Panc1 (cell line): ENCODE measurements around the gene UGT1A9. TPM values are rescaled to one million over a fixed set of nuclear protein-coding genes. Genes with fewer than 3 reads are reported as not detected.
"Not testable (repeated sequence)": the region's sequence is repeated elsewhere in the genome, so short reads cannot be mapped to it uniquely, and the experiment has no call there.

Experiments
- ATAC-seq: fragments of 200-7000 bp; cut with Tn5 transposase; 2 replicates; pipeline ENCODE4 v1.9.1; 2020; ENCODE audit warnings: mild to moderate bottlenecking, moderate library complexity
- BruUV-seq: library from RNA; stranded (reverse); fragments of 400-500 nt; replicated peaks from 2 replicates; lab custom pipeline; 2021; lab: Mats Ljungman, UMichigan
- CTCF ChIA-PET: fragments of 300-600 bp; sonication (Branson Sonifier 250); formaldehyde crosslinking; loops from one replicate; lab custom pipeline; 2022; ENCODE audit warnings: antibody characterized with exemption; lab: Charles Lee
- POLR2A ChIA-PET: fragments of 300-600 bp; sonication (Branson Sonifier 250); formaldehyde crosslinking; loops from one replicate; lab custom pipeline; 2022; ENCODE audit warnings: antibody characterized with exemption; lab: Charles Lee
- DNase-seq: peaks from one replicate; pipeline ENCODE4 v3.0.0-alpha.2; 2010; ENCODE audit warnings: low read depth, low spot score
- H3K27ac ChIP-seq: 2 replicates; pipeline ENCODE4 v1.5.1; 2011; ENCODE audit warnings: mild to moderate bottlenecking, low read length, inconsistent platforms
- H3K27me3 ChIP-seq: fragments of 200-500 bp; sonication (Bioruptor generic); 2 replicates; pipeline ENCODE4 v1.6.0; 2014; ENCODE audit warnings: low read length, inconsistent platforms; ENCODE audit not compliant: control insufficient read depth, insufficient read depth
- H3K36me3 ChIP-seq: fragments of 200-500 bp; sonication (Bioruptor generic); 2 replicates; pipeline ENCODE4 v1.5.1; 2014; ENCODE audit warnings: inconsistent platforms, mild to moderate bottlenecking, low read length, moderate library complexity; ENCODE audit not compliant: control insufficient read depth, insufficient read depth
- H3K4me1 ChIP-seq: 2 replicates; pipeline ENCODE4 v1.5.1; 2011; ENCODE audit warnings: inconsistent platforms, mild to moderate bottlenecking, low read length, moderate library complexity; ENCODE audit not compliant: control insufficient read depth, insufficient read depth
- H3K4me3 ChIP-seq, 2 experiments: 2 replicates each; pipeline ENCODE4 v1.5.1; 2011 to 2012; ENCODE audit warnings: low read depth in 2 of 2, low read length in 2 of 2, mild to moderate bottlenecking in 2 of 2, inconsistent platforms in 1 of 2, moderate library complexity in 1 of 2
- H3K9me3 ChIP-seq: fragments of 200-500 bp; sonication (Bioruptor generic); 2 replicates; pipeline ENCODE4 v1.5.1; 2014; ENCODE audit warnings: low read depth, mild to moderate bottlenecking, inconsistent platforms, low read length, moderate library complexity; ENCODE audit not compliant: control insufficient read depth, insufficient read depth
- POLR2AphosphoS5 ChIP-seq: IDR thresholded peaks from 2 replicates; pipeline ENCODE4 v1.6.1; 2012; ENCODE audit warnings: mild to moderate bottlenecking, low read depth, low read length, moderate library complexity
- SIN3A ChIP-seq: IDR thresholded peaks from 2 replicates; pipeline ENCODE4 v1.6.1; 2012; ENCODE audit warnings: low read depth, mild to moderate bottlenecking, low read length, moderate library complexity, borderline replicate concordance; ENCODE audit not compliant: insufficient read depth
- TCF7L2 ChIP-seq: IDR thresholded peaks from 2 replicates; pipeline ENCODE4 v1.6.1; 2011; ENCODE audit warnings: mild to moderate bottlenecking, low read depth, low read length, inconsistent platforms
- in situ Hi-C: cut with HindIII; loops from 2 replicates; pipeline ENCODE4 v1.10.0; 2016; ENCODE audit warnings: low sequenced_read_pairs, low pct_unique_long_range_greater_than_20kb
- intact Hi-C: fragments of 100-400 bp; cut with micrococcal nuclease; formaldehyde crosslinking; loops from one replicate; pipeline ENCODE4 v1.10.0; 2022; ENCODE audit not compliant: unreplicated experiment
- total RNA-seq: library from RNA; stranded (reverse); gene quantifications from one replicate; pipeline ENCODE4 v1.2.1, GENCODE V29; 2021; ENCODE audit not compliant: unreplicated experiment
- TF ChIP-seq, protein P1 (sequence below): fragments of 450-650 bp; IDR thresholded peaks from 2 replicates; pipeline ENCODE4 v1.5.1; 2017; ENCODE audit warnings: mild to moderate bottlenecking
- TF ChIP-seq, protein P2 (sequence below), 2 experiments: IDR thresholded peaks; 2 replicates each; pipeline ENCODE4 v1.6.1; 2011 to 2012; ENCODE audit warnings: low read depth in 2 of 2, control low read depth in 1 of 2, low read length in 1 of 2, mild to moderate bottlenecking in 1 of 2, moderate library complexity in 1 of 2; ENCODE audit not compliant: insufficient read depth in 1 of 2

Gene UGT1A9
- total RNA-seq, 1 experiment from 2014 or later, result not detected

DNA sequence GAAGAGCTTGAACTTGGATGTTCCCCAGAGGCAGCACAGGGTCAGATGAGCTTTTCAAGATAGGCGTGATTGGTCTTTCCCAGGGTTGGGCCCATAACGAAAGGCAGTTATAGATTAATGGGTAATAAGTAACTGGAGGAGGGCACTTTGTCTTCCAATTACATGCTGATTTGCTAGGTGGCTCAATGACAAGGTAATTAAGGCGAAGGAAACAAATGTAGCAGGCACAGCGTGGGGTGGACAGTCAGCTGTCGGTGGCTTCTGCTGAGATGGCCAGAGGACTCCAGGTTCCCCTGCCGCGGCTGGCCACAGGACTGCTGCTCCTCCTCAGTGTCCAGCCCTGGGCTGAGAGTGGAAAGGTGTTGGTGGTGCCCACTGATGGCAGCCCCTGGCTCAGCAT, 46.9 kb downstream of the UGT1A9 start, which contains the start of gene UGT1A4:
UGT1A4 (plus strand) TSS at position 185 of the 400 bp plus-strand sequence; CDS start at position 270, 85 bp downstream.
- TF ChIP-seq POLR2AphosphoS5, result no peak
- TF ChIP-seq TCF7L2, result no peak
- TF ChIP-seq SIN3A, result no peak
- TF ChIP-seq, protein P1, sequence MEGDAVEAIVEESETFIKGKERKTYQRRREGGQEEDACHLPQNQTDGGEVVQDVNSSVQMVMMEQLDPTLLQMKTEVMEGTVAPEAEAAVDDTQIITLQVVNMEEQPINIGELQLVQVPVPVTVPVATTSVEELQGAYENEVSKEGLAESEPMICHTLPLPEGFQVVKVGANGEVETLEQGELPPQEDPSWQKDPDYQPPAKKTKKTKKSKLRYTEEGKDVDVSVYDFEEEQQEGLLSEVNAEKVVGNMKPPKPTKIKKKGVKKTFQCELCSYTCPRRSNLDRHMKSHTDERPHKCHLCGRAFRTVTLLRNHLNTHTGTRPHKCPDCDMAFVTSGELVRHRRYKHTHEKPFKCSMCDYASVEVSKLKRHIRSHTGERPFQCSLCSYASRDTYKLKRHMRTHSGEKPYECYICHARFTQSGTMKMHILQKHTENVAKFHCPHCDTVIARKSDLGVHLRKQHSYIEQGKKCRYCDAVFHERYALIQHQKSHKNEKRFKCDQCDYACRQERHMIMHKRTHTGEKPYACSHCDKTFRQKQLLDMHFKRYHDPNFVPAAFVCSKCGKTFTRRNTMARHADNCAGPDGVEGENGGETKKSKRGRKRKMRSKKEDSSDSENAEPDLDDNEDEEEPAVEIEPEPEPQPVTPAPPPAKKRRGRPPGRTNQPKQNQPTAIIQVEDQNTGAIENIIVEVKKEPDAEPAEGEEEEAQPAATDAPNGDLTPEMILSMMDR, result no peak
- TF ChIP-seq, protein P2, sequence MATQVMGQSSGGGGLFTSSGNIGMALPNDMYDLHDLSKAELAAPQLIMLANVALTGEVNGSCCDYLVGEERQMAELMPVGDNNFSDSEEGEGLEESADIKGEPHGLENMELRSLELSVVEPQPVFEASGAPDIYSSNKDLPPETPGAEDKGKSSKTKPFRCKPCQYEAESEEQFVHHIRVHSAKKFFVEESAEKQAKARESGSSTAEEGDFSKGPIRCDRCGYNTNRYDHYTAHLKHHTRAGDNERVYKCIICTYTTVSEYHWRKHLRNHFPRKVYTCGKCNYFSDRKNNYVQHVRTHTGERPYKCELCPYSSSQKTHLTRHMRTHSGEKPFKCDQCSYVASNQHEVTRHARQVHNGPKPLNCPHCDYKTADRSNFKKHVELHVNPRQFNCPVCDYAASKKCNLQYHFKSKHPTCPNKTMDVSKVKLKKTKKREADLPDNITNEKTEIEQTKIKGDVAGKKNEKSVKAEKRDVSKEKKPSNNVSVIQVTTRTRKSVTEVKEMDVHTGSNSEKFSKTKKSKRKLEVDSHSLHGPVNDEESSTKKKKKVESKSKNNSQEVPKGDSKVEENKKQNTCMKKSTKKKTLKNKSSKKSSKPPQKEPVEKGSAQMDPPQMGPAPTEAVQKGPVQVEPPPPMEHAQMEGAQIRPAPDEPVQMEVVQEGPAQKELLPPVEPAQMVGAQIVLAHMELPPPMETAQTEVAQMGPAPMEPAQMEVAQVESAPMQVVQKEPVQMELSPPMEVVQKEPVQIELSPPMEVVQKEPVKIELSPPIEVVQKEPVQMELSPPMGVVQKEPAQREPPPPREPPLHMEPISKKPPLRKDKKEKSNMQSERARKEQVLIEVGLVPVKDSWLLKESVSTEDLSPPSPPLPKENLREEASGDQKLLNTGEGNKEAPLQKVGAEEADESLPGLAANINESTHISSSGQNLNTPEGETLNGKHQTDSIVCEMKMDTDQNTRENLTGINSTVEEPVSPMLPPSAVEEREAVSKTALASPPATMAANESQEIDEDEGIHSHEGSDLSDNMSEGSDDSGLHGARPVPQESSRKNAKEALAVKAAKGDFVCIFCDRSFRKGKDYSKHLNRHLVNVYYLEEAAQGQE (IDR thresholded peaks at IDR 0.05; ENCODE audit: insufficient read depth in 1 of 2, low read depth in 2 of 2, low read length in 1 of 2), result no peak
- H3K4me1 ChIP-seq, result no peaks in the 10 kb centered on the region
- H3K36me3 ChIP-seq, result no peaks in the 10 kb centered on the region
- no peaks in the 10 kb centered on the region for H3K9me3 ChIP-seq
- no peak for DNase-seq
- no peak within 1 kb of the TSS for H3K4me3 ChIP-seq
- in situ Hi-C loops (no loop called here), intact Hi-C loops (no loop called here)
- H3K27me3 ChIP-seq, result no peaks in the 10 kb centered on the region
- no peak within 1 kb of the TSS for H3K27ac ChIP-seq
- BruUV-seq, result no TSS peak
- CTCF ChIA-PET, result no interaction called here
- no peak for ATAC-seq
- POLR2A ChIA-PET, result interaction anchor here (0.5 kb wide), 1 partner anchor 241 kb away, joined by 9 read pairs; no protein-coding TSS in a partner anchor

GRCh38 chr2:233728723-233729301, 57.1 kb downstream of the UGT1A9 start, which contains the start of gene UGT1A3:
Gene UGT1A3 (plus strand): TSS chr2:233729042. CDS start chr2:233729127, 85 bp downstream.
- H3K9me3 ChIP-seq, result no peaks in the 10 kb centered on the region
- intact Hi-C loops, result loop anchor here (10.0 kb wide), 1 partner anchor 114 kb away; the partner anchor contains the start of gene UGT1A8
- ATAC-seq (no peak), DNase-seq (no peak)
- H3K4me1 ChIP-seq, result no peaks in the 10 kb centered on the region
- TF ChIP-seq POLR2AphosphoS5, result no peak
- TF ChIP-seq, protein P2 (IDR thresholded peaks at IDR 0.05; ENCODE audit: insufficient read depth in 1 of 2, low read depth in 2 of 2, low read length in 1 of 2), result no peak
- TF ChIP-seq, protein P1, result no peak
- TF ChIP-seq TCF7L2, result no peak
- no peak for TF ChIP-seq SIN3A
- no TSS peak for BruUV-seq
- no peaks in the 10 kb centered on the region for H3K36me3 ChIP-seq
- in situ Hi-C loops, result no loop called here
- ChIA-PET CTCF (no interaction called here), POLR2A (no interaction called here)
- H3K27ac ChIP-seq, result no peak within 1 kb of the TSS
- H3K4me3 ChIP-seq, result no peak within 1 kb of the TSS
- no peaks in the 10 kb centered on the region for H3K27me3 ChIP-seq

- not testable (repeated sequence) for BruUV-seq
Observed at GRCh38 chr2:233736868-233737653, 65.4 kb downstream of the UGT1A9 start.

More at GRCh38 chr2:233736868-233737653, 65.4 kb downstream of the UGT1A9 start:
- H3K4me1 ChIP-seq, ATAC-seq, in situ Hi-C loops, CTCF ChIA-PET, H3K36me3 ChIP-seq, POLR2A ChIA-PET, H3K4me3 ChIP-seq, H3K27ac ChIP-seq, H3K9me3 ChIP-seq, DNase-seq, H3K27me3 ChIP-seq, intact Hi-C loops: not testable (repeated sequence)
